Measurements from ENCODE around the gene ABCB7. TPM values are rescaled to one million over a fixed set of nuclear protein-coding genes. Genes with fewer than 3 reads are reported as not detected.
"Not testable (repeated sequence)": the region's sequence is repeated elsewhere in the genome, so short reads cannot be mapped to it uniquely, and the experiment has no call there.

Gene ABCB7
- total RNA-seq (2014; rRNA removed; shearing (Covaris generic)) = 20.8 and 22.1 TPM in 2 replicates
- 39.0 and 53.7 TPM in 2 replicates for polyA plus RNA-seq (2015; cell fraction: cytosol; rRNA removed)
- polyA plus RNA-seq (2015; cell fraction: nucleus; rRNA removed) = 51.7 and 55.0 TPM in 2 replicates

- in situ Hi-C loops (cut with HindIII; ENCODE audit: low pct_unique_long_range_greater_than_20kb, low sequenced_read_pairs) = no loop called here
- DNase-seq (ENCODE audit: low read depth, low spot score) = peak; percentile 74
These were observed at the start of gene ABCB7 for GRCh38 chrX:75155827-75156525. Gene ABCB7, minus strand, starts transcription at chrX:75156283. Its CDS starts 11 bp downstream, at chrX:75156272.

DNA sequence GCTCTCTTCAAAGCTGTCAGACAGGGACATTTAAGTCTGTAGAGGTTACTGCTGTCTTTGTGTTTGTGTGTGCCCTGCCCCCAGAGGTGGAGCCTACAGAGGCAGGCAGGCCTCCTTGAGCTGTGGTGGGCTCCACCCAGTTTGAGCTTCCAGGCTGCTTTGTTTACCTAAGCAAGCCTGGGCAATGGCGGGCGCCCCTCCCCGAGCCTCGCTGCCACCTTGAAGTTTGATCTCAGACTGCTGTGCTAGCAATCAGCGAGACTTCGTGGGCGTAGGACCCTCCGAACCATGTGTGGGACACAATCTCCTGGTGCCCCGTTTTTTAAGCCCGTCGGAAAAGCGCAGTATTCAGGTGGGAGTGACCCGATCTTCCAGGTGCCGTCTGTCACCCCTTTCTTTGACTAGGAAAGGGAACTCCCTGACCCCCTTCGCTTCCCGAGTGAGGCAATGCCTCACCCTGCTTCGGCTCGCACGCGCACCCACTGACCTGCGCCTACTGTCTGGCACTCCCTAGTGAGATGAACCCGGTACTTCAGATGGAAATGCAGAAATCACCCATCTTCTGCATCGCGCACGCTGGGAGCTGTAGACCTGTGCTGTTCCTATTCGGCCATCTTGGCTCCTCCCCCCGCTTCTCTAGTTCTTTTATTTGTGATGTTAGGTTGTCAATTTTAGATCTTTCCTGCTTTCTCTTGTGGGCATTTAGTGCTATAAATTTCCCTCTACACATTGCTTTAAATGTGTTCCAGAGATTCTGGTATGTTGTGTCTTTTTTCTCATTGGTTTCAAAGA lies 32.5 kb upstream of the ABCB7 start:
- DNase-seq (ENCODE audit: low read depth, low spot score); in situ Hi-C loops (cut with HindIII; ENCODE audit: low pct_unique_long_range_greater_than_20kb, low sequenced_read_pairs): not testable (repeated sequence)

DNA sequence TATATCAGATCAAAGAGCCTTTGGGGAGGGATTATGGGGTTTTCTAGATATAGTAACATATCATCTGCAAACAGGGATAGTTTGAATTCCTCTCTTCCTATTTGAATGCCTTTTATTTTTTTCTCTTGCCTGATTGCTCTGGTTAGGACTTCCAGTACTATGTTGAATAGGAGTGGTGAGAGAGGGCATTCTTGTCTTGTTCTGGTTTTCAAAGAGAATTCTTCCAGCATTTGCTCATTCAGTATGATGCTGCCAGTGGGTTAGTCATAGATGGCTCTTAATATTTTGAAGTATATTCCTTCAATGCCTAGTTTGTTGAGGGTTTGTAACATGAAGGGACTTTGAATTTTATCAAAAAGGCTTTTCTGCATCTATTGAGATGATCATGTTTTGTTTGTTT lies 25.6 kb upstream of the ABCB7 start:
- in situ Hi-C loops (cut with HindIII; ENCODE audit: low pct_unique_long_range_greater_than_20kb, low sequenced_read_pairs) = no loop called here
- DNase-seq (ENCODE audit: low read depth, low spot score) = no peak

DNA sequence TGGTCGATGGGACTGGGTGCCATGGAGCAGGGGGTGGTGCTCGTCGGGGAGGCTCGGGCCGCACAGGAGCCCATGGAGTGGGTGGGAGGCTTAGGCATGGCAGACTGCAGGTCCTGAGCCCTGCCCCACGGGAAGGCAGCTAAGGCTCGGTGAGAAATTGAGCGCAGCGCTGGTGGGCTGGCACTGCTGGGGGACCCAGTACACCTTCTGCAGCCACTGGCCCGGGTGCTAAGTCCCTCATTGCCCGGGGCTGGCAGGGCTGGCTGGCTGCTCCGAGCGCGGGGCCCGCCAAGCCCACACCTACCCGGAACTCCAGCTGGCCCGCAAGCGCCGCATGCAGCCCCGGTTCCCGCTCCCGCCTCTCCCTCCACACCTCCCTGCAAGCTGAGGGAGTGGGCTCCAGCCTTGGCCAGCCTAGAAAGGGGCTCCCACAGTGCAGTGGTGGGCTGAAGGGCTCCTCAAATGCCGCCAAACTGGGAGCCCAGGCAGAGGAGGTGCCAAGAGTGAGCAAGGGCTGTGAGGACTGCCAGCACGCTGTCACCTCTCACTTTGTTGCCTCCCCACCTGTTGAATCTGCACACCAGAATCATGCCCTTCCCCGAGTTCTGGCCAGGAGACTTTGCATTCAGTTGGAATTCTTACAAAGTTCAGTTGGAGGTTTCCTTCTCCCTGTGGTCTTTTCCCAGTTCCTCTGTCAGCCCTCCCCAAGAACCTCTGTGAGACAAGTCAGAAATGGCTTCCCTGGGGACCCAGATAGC lies 23.6 kb upstream of the ABCB7 start:
- DNase-seq (ENCODE audit: low read depth, low spot score); in situ Hi-C loops (cut with HindIII; ENCODE audit: low pct_unique_long_range_greater_than_20kb, low sequenced_read_pairs): not testable (repeated sequence)

- DNase-seq (ENCODE audit: low read depth, low spot score); in situ Hi-C loops (cut with HindIII; ENCODE audit: low pct_unique_long_range_greater_than_20kb, low sequenced_read_pairs): not testable (repeated sequence)
These were observed 16.3 kb upstream of the ABCB7 start for GRCh38 chrX:75172257-75172890.

DNA sequence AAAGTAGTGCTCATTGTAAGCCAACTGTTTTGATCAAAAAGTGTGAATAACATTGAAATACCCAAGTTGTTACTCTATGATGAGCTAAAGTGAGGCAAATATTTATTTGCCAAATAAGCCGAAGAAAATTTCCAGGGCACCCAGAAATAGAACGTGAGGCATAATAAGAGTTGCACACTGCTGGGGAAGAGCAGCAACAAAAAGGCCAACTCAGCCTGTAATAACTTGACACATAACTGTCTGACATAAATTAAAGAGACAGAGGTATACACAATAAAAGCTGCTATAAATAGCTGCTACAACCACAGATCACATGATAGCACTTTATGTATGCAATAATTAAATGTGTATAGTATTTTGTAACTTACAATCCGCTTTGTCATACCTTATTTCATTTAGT lies 2.0 kb upstream of the ABCB7 start:
- DNase-seq (ENCODE audit: low read depth, low spot score) = no peak
- in situ Hi-C loops (cut with HindIII; ENCODE audit: low pct_unique_long_range_greater_than_20kb, low sequenced_read_pairs) = no loop called here

- in situ Hi-C loops (cut with HindIII; ENCODE audit: low pct_unique_long_range_greater_than_20kb, low sequenced_read_pairs) = no loop called here
- DNase-seq (ENCODE audit: low read depth, low spot score) = peak; percentile 2
These were observed 455 bp upstream of the ABCB7 start for GRCh38 chrX:75156531-75156945.

DNA sequence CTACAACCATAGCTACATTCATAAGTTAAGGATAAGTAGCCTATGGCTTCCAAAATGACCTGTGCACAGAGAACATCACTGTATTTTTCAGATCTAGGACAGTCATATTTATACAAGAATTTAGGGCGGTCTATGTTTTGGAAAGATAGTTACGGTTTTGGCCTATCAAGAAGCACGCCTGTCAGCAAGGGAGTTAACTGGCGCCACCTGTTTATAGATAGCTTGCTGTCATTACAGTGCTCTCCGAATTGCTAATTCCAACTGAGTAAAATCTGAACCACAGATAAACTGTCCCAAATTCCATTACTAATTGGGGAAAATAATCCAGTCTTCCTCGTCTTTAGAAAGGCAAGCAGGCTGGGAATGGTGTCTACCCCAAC lies 646 bp downstream of the ABCB7 start:
- in situ Hi-C loops (cut with HindIII; ENCODE audit: low pct_unique_long_range_greater_than_20kb, low sequenced_read_pairs) = no loop called here
- peak; percentile 2 for DNase-seq (ENCODE audit: low read depth, low spot score)

DNA sequence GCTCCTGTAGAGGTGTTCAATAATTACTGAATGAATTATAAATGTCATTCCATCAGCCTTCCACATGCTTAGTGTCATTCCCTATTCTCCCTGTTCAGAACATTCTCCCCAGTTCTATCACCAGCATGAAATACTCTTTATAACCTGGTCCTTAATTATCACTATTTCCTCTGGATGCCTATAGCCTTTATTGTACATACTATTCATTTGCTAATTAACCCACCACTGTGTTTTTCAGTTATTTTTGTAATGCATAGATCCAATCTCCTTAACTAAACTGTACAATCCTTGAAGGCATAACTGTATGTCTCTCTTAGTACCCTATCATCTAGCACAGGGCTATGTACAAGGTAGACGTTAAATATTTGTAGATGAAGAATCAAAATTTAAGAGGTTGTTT lies 1.2 kb downstream of the ABCB7 start:
- in situ Hi-C loops (cut with HindIII; ENCODE audit: low pct_unique_long_range_greater_than_20kb, low sequenced_read_pairs) = no loop called here
- no peak for DNase-seq (ENCODE audit: low read depth, low spot score)

GRCh38 chrX:75151827-75152592 lies 4.1 kb downstream of the ABCB7 start:
- DNase-seq (ENCODE audit: low read depth, low spot score) = no peak
- in situ Hi-C loops (cut with HindIII; ENCODE audit: low pct_unique_long_range_greater_than_20kb, low sequenced_read_pairs) = no loop called here

- in situ Hi-C loops (cut with HindIII; ENCODE audit: low pct_unique_long_range_greater_than_20kb, low sequenced_read_pairs) = no loop called here
- DNase-seq (ENCODE audit: low read depth, low spot score) = no peak
These were observed 6.4 kb downstream of the ABCB7 start for GRCh38 chrX:75149654-75150053.

GRCh38 chrX:75132672-75133071 lies 23.4 kb downstream of the ABCB7 start:
- in situ Hi-C loops (cut with HindIII; ENCODE audit: low pct_unique_long_range_greater_than_20kb, low sequenced_read_pairs) = no loop called here
- DNase-seq (ENCODE audit: low read depth, low spot score) = no peak

DNA sequence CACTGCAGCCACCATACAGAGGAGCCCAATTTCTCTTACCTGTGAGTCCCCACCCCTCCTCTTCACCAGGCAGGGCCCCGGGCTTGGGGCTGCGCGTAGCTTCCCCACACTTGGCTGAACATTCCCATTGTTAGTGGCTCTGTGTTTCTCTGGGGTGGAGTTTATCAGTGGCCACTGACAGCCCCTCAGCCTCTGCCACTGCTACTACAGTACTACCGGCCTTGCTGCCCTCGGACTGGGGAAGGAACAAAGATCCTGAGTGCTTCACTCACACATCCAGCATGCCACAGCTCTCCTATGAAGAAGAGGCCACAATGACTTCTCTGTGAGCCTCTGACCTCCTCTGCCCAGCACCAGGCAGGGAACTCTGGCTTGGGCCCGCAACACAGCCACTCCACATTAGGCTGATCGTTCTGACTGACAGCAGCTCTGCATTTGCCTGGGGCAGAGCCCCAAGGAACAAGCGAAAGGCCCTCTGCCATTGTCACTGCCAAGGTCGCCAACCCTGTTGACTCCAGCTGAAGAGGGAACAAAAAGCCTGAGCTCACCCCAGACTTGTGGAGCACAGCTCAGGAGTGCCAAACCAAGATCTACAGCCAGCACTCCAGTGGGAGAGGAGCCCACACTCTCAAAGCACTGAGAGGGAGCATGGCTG lies 24.0 kb downstream of the ABCB7 start:
- in situ Hi-C loops (cut with HindIII; ENCODE audit: low pct_unique_long_range_greater_than_20kb, low sequenced_read_pairs) = no loop called here
- no peak for DNase-seq (ENCODE audit: low read depth, low spot score)

GRCh38 chrX:75129069-75129468 lies 27.0 kb downstream of the ABCB7 start:
- DNase-seq (ENCODE audit: low read depth, low spot score); in situ Hi-C loops (cut with HindIII; ENCODE audit: low pct_unique_long_range_greater_than_20kb, low sequenced_read_pairs): not testable (repeated sequence)

DNA sequence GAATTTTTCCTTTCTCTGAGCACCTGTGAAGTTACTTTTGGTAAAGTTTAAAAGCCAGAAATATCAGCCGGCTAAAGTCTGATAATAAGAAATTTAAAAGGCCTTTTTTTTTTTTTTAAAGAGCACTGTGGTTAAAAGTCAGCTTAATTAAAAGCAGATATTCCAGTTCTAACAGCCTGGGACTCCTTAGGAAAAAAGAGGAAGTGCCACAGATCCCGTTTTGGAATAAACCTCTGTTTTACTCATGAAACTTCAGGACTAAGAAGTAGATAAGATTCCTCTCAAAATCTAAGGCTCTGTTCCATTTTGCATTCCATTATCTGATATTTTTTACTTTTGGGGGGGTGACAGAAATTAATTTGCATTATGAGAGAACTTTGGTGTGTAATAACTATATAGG lies 37.8 kb downstream of the ABCB7 start:
- no peak for DNase-seq (ENCODE audit: low read depth, low spot score)
- in situ Hi-C loops (cut with HindIII; ENCODE audit: low pct_unique_long_range_greater_than_20kb, low sequenced_read_pairs) = no loop called here

DNA sequence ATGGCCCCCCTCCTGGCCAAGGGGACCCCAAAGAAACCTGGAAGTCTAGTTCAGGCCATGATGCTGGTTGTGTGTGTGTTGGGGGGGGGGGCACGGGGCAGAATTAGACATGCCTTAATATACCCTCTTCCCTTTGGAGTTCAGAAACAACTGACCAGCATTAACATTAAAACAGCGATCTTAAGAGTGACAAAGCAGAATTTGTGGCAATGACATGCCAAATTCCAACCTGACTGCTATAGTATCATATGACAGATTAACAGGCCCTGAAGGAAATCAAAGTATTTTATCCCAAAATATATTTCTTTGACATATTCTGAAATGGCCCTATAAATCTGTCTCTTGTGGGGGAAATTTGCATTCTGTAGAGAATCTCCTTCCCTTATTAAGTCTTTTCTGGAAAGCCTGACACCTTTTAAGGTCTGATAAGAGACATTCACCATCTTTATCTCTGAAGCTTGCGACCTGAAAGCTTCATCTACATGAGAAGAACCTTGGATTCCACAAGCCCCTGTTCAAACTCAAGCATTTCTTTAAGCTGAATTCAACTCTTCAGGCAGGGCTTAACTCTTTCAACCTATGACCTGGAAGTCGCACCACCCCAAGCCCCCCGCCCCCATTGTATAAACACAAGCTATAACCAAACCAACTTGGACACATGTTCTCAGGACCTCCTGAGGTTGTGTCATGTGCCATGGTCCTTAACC lies 40.2 kb downstream of the ABCB7 start:
- no peak for DNase-seq (ENCODE audit: low read depth, low spot score)
- in situ Hi-C loops (cut with HindIII; ENCODE audit: low pct_unique_long_range_greater_than_20kb, low sequenced_read_pairs) = no loop called here
